A673 (cell line): ENCODE measurements around the gene TRIM59. TPM values are rescaled to one million over a fixed set of nuclear protein-coding genes. Genes with fewer than 3 reads are reported as not detected.

Experiments
- BruUV-seq: library from RNA; stranded (reverse); fragments of 400-500 nt; replicated peaks from 2 replicates; lab custom pipeline; 2021; lab: Mats Ljungman, UMichigan
- CTCF ChIA-PET: fragments of 300-600 bp; sonication (Branson Sonifier 250); formaldehyde crosslinking; loops from one replicate; lab custom pipeline; 2022; ENCODE audit warnings: antibody characterized with exemption; lab: Charles Lee
- POLR2A ChIA-PET: fragments of 300-600 bp; sonication (Branson Sonifier 250); formaldehyde crosslinking; loops from one replicate; lab custom pipeline; 2022; ENCODE audit warnings: antibody characterized with exemption; ENCODE audit not compliant: low non-redundant PET; lab: Charles Lee
- DNase-seq: peaks from one replicate; pipeline ENCODE4 v3.0.0-alpha.2; 2015; ENCODE audit warnings: low spot score
- H3K27ac ChIP-seq: fragments of 200-600 bp; sonication (generic); 2 replicates; pipeline ENCODE4 v1.5.1; 2016; ENCODE audit warnings: mixed run types, low read depth, mild to moderate bottlenecking, mixed read lengths, antibody characterized with exemption, low read length; ENCODE audit not compliant: poor library complexity, severe bottlenecking
- H3K27me3 ChIP-seq: fragments of 200-600 bp; sonication (generic); replicated peaks from 2 replicates; pipeline ENCODE4 v1.6.1; 2017; ENCODE audit warnings: mixed run types, low read depth, mild to moderate bottlenecking, mixed read lengths, antibody characterized with exemption, low read length; ENCODE audit not compliant: insufficient read depth, poor library complexity
- H3K36me3 ChIP-seq: fragments of 200-600 bp; sonication (generic); 2 replicates; pipeline ENCODE4 v1.6.1; 2016; ENCODE audit warnings: mixed run types, mild to moderate bottlenecking, mixed read lengths, antibody characterized with exemption, low read length; ENCODE audit not compliant: insufficient read depth, poor library complexity, severe bottlenecking
- H3K4me1 ChIP-seq: fragments of 200-600 bp; sonication (generic); 2 replicates; pipeline ENCODE4 v1.6.1; 2017; ENCODE audit warnings: mixed run types, mild to moderate bottlenecking, mixed read lengths, antibody characterized with exemption, low read length; ENCODE audit not compliant: insufficient read depth, poor library complexity, severe bottlenecking
- H3K4me3 ChIP-seq: fragments of 200-600 bp; sonication (generic); 2 replicates; pipeline ENCODE4 v1.5.1; 2016; ENCODE audit warnings: low read depth, mixed run types, mild to moderate bottlenecking, mixed read lengths, low read length; ENCODE audit not compliant: poor library complexity, severe bottlenecking
- H3K9me3 ChIP-seq: fragments of 200-600 bp; sonication (generic); 2 replicates; pipeline ENCODE4 v1.6.1; 2016; ENCODE audit warnings: mixed run types, low read depth, mild to moderate bottlenecking, mixed read lengths, antibody characterized with exemption, low read length; ENCODE audit not compliant: poor library complexity, severe bottlenecking
- EZH2 ChIP-seq: fragments of 200-600 bp; sonication (generic); IDR thresholded peaks from 2 replicates; pipeline ENCODE4 v1.6.1; 2017; ENCODE audit warnings: borderline replicate concordance, low read depth, mild to moderate bottlenecking, mixed read lengths, antibody characterized with exemption, low read length; ENCODE audit not compliant: poor library complexity, severe bottlenecking
- intact Hi-C: fragments of 100-400 bp; cut with micrococcal nuclease; formaldehyde crosslinking; loops from one replicate; pipeline ENCODE4 v1.10.0; 2022; ENCODE audit not compliant: unreplicated experiment
- total RNA-seq: library from RNA; stranded (reverse); gene quantifications from 2 replicates; pipeline ENCODE4 v1.2.3, GENCODE V29; 2021
- TF ChIP-seq, protein P1 (sequence below): fragments of 300-800, 200-600 bp; sonication (generic); conservative IDR thresholded peaks from 2 replicates; pipeline ENCODE4 v1.5.1; 2017; ENCODE audit warnings: low read depth, mild to moderate bottlenecking, antibody characterized with exemption, low read length, moderate library complexity, mixed read lengths

TRIM59 gene
- total RNA-seq, 1 experiment from 2014 or later: 15.3 TPM

DNA sequence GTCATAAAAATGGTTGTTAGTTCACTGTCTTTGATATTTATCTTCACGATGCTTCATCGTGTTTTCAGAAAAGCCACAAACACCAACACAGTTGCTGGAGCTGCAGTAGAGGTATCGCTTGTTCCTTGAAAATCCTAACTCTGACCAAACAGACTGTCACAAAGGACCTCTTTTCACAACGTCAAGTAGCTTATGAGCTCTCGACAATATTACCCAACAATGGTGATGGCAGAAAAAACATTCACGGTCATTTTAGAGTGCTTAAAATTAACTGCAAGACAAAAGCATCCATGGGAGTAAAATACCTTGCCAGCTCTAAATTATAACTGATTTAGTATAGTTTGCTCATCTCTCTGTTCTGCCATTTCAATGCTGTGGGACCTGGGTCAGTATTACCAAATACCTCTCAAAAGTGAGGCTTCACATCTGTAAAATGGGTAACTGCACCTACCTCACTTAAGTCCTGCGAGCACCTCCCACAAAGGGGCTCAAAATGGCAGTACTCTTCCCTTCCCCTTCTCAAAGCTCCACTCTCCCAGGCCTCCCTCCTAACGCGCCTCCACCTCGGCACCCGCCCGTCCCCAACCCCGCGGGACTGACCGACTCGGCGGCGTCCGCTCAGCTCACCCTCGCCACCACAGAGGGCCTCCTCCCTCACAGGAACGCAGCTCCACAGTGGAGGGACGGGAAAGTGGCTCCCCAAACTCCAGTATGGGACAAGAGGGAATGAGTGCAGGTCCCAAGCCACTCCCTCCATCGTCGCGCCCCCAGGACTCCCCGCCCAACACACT is 546 bp downstream of the TRIM59 start:
- Histone ChIP-seq H3K36me3 (no peaks in the 10 kb centered on the region), H3K4me1 (no peaks in the 10 kb centered on the region), H3K27me3 (no peaks in the 10 kb centered on the region), H3K9me3 (no peaks in the 10 kb centered on the region), H3K27ac (peak overlapping the region; percentile 53), H3K4me3 (peak overlapping the region; percentile 68)
- POLR2A ChIA-PET: no interaction called here
- TSS peak; percentile 69 for BruUV-seq
- CTCF ChIA-PET: interaction anchor here (0.7 to 0.8 kb wide), 2 partner anchors 9 to 564 kb away, joined by 3 read pairs; no protein-coding TSS in a partner anchor
- intact Hi-C loops: no loop called here
- peak; percentile 26 for DNase-seq
- TF ChIP-seq, protein P1, sequence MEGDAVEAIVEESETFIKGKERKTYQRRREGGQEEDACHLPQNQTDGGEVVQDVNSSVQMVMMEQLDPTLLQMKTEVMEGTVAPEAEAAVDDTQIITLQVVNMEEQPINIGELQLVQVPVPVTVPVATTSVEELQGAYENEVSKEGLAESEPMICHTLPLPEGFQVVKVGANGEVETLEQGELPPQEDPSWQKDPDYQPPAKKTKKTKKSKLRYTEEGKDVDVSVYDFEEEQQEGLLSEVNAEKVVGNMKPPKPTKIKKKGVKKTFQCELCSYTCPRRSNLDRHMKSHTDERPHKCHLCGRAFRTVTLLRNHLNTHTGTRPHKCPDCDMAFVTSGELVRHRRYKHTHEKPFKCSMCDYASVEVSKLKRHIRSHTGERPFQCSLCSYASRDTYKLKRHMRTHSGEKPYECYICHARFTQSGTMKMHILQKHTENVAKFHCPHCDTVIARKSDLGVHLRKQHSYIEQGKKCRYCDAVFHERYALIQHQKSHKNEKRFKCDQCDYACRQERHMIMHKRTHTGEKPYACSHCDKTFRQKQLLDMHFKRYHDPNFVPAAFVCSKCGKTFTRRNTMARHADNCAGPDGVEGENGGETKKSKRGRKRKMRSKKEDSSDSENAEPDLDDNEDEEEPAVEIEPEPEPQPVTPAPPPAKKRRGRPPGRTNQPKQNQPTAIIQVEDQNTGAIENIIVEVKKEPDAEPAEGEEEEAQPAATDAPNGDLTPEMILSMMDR: no peak
- TF ChIP-seq EZH2: no peak

DNA sequence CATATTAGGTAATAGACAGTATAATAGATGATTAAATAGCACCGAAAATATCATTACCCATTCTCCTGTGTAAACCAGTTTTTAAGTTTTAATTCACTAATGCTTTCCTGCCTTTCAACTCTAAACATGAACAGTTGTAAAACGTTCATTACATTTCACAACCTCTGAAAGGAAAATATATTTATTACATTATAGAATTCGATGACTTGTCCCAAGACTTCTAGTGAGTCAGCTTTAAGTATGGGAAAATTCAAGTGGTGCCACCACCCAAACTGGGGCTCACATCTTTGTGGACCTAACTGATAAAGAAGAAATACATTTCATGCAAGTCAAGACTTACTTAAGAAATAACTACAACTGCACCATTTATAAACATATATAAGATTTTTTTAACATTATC is 2.0 kb downstream of the TRIM59 start:
- CTCF ChIA-PET: no interaction called here
- no peak for DNase-seq
- no peaks in the 10 kb centered on the region for H3K36me3 ChIP-seq
- no peaks in the 10 kb centered on the region for H3K27me3 ChIP-seq
- H3K9me3 ChIP-seq: no peaks in the 10 kb centered on the region
- H3K4me3 ChIP-seq: peak overlapping the region; percentile 68
- no peak overlapping the region for H3K27ac ChIP-seq
- POLR2A ChIA-PET: no interaction called here
- intact Hi-C loops: no loop called here
- BruUV-seq: no TSS peak
- no peaks in the 10 kb centered on the region for H3K4me1 ChIP-seq
- no peak for TF ChIP-seq EZH2
- TF ChIP-seq, protein P1: no peak

DNA sequence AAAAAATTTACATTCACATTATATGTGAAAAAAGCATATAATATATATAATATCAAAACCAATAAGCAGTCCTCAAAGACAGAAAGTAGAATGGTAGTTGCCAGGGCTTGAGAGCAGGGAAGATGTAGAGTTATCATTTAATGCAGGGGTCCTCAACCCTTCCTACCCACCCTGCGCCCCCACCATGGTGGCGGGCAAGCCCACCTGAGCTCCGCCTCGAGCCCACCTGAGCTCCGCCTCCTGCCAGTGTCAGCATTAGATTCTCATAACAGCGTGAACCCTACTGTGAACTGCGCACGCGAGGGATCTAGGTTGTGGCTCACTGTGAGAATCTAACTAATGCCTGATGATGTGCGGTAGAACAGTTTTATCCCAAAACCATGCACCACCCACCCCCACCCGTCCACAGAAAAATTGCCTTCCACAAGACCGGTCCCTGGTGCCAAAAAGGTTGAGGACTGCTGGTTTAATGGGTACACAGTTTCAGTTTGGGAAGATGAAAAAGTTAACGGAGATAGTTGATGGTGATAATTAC is 3.0 kb downstream of the TRIM59 start:
- ChIA-PET POLR2A (no interaction called here), CTCF (interaction anchor here (0.7 kb wide), 1 partner anchor 20 kb away, joined by 4 read pairs; no protein-coding TSS in a partner anchor)
- Histone ChIP-seq H3K27me3 (no peaks in the 10 kb centered on the region), H3K27ac (no peak overlapping the region), H3K4me3 (no peak overlapping the region), H3K36me3 (no peaks in the 10 kb centered on the region), H3K9me3 (no peaks in the 10 kb centered on the region), H3K4me1 (no peaks in the 10 kb centered on the region)
- intact Hi-C loops: no loop called here
- DNase-seq: no peak
- TF ChIP-seq, protein P1: no peak
- TF ChIP-seq EZH2: no peak
- BruUV-seq: no TSS peak
